Psoas muscle (tissue), 8 donors: ENCODE results near the gene USP20. TPM values are rescaled to one million over a fixed set of nuclear protein-coding genes. Genes with fewer than 3 reads are reported as not detected.

Experiments used
- ATAC-seq, 4 donors: fragments of 200-7000 bp; cut with Tn5 transposase; one replicate each; pipeline ENCODE4 v1.9.1; 2020; ENCODE audit warnings: moderate library complexity in 3 of 4, mild to moderate bottlenecking in 2 of 4
- DNase-seq, 2 donors: peaks; one replicate each; pipeline ENCODE4 v3.0.0-alpha.2; 2020
- H3K27ac ChIP-seq: fragments of 200-600 bp; one replicate; pipeline ENCODE4 v1.8.0; 2022
- H3K27me3 ChIP-seq, 3 donors: fragments of 200-600 bp in 1 of 3; one replicate each; pipeline versions ENCODE4 v1.6.1 to v1.8.0; 2013 to 2022; ENCODE audit warnings: low read length in 2 of 3, mild to moderate bottlenecking in 2 of 3, moderate library complexity in 1 of 3; ENCODE audit not compliant: insufficient read depth in 3 of 3
- H3K36me3 ChIP-seq, 2 donors: fragments of 200-600 bp in 1 of 2; one replicate each; pipeline versions ENCODE4 v1.6.1 to v1.8.0; 2013 to 2022; ENCODE audit warnings: low read depth in 1 of 2, mild to moderate bottlenecking in 1 of 2, moderate library complexity in 1 of 2; ENCODE audit not compliant: insufficient read depth in 1 of 2
- H3K4me1 ChIP-seq: fragments of 200-600 bp; one replicate; pipeline ENCODE4 v1.8.0; 2022
- H3K4me3 ChIP-seq: fragments of 200-600 bp; one replicate; pipeline ENCODE4 v1.8.0; 2022; ENCODE audit warnings: mild to moderate bottlenecking
- H3K9me3 ChIP-seq: fragments of 200-600 bp; one replicate; pipeline ENCODE4 v1.8.0; 2022
- WGBS, 3 donors: extraction: QIAGEN DNeasy Blood & Tissue Kit; methylation state at CpG; one replicate each; pipeline versions ENCODE4 v1.1.6 to v1.1.7; 2013; 5-methylcytosine and 5-hydroxymethylcytosine counted together
- intact Hi-C, 2 donors: fragments of 100-400 bp; cut with DNase I; formaldehyde crosslinking; loops; one replicate each; pipeline versions ENCODE4 v1.11.0 to v1.14.2; 2022
- polyA plus RNA-seq, 3 donors: library from polyadenylated mRNA; stranded (reverse); fragments of 200-250 nt; gene quantifications; one replicate each; pipeline ENCODE4 v1.2.3, GENCODE V29; 2013
- total RNA-seq, 4 donors: library from RNA; stranded (reverse); fragmentation: NEBNext Ultra II Directional in 2 of 4; extraction: Animal tissue kit (Norgen Biotek cat#: 25700) in 2 of 4; gene quantifications; one replicate each; pipeline versions ENCODE4 v1.2.1 to v1.2.4, GENCODE V29; 2021 to 2023
- TF ChIP-seq, protein P1 (sequence below): fragments of 200-600 bp; IDR thresholded peaks from one replicate; pipeline ENCODE4 v1.8.0; 2022; ENCODE audit warnings: antibody characterized with exemption
- donor health status: healthy with polysubstance abuse.
- donor health status: DM: no; HTN: no; CAD: no; lungs with moderate emphysema.
- donor health status: Bipolar disorder and iron deficiency.
- donor health status: healthy.
- donor health status: DM: yes; HTN: yes; CAD: no.
- donor health status: DM: no; HTN: no; CAD: no.
- donor health status: DM: no; HTN: no; CAD: no.
- donor health status: DM: yes; HTN: yes; CAD: no.

The USP20 gene
- total and polyA plus RNA-seq, 7 donors: 9.5 to 18.4 (median 15.2) TPM

- no peaks in the 10 kb centered on the region for H3K9me3 ChIP-seq
- H3K36me3 ChIP-seq: peaks cover 0 to 60% of the 10 kb centered on the region in 2 donors
- no peak overlapping the region for H3K27ac ChIP-seq
- no peaks in the 10 kb centered on the region for H3K4me1 ChIP-seq
- no peaks in the 10 kb centered on the region for H3K27me3 ChIP-seq
- intact Hi-C loops: no loop called here
- TF ChIP-seq, protein P1, sequence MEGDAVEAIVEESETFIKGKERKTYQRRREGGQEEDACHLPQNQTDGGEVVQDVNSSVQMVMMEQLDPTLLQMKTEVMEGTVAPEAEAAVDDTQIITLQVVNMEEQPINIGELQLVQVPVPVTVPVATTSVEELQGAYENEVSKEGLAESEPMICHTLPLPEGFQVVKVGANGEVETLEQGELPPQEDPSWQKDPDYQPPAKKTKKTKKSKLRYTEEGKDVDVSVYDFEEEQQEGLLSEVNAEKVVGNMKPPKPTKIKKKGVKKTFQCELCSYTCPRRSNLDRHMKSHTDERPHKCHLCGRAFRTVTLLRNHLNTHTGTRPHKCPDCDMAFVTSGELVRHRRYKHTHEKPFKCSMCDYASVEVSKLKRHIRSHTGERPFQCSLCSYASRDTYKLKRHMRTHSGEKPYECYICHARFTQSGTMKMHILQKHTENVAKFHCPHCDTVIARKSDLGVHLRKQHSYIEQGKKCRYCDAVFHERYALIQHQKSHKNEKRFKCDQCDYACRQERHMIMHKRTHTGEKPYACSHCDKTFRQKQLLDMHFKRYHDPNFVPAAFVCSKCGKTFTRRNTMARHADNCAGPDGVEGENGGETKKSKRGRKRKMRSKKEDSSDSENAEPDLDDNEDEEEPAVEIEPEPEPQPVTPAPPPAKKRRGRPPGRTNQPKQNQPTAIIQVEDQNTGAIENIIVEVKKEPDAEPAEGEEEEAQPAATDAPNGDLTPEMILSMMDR: no peak
- ATAC-seq (no peak), DNase-seq (no peak)
- whole genome bisulfite sequencing, 3 donors: 81 to 87% (median 82%) methylated on average over 9 of the region's 9 CpGs
- no peak overlapping the region for H3K4me3 ChIP-seq
Measured at GRCh38 chr9:129909851-129910250, 74.6 kb downstream of the USP20 start.

DNA sequence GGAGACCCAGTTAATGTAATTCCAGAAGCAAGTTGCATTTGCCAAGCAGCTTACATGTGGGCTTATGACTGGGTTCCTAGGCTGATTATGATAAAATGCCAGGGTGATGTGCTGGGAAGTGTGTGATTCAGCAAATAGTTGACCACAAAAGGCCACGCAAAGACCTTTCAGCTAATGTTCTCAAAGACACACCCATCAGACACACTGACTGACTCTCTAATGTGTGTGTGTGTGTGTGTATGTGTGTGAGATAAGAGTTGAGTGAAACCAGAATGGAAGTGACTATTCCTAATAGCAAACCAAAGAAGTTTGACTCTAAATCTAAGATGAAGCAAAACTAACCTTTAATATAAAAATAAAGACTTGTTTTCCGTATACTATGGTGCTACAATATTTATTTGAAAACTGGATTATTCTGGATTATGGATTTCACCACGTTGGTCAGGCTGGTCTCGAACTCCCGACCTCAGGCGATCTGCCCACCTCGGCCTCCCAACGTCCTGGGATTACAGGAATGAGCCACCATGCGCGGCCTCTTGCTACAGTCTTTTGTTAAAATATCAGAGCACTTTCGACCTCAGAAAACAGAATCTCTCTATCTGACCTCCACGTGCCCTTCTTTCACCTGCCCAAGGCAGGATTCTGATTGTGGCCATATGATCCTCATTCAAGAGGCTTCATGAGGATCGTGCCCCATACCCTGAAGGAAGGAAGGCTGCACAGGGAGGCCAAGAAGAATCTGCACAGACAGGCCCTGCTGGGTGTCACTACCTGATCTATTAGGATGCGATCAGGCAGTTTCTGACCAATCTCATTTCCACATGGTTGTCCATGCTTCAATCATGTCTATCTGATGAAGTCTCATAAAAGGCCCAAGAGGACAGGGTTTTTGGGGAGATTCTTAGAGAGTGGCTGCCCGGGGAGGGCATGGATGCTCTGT, 75.6 kb downstream of the USP20 start:
- no peaks in the 10 kb centered on the region for H3K27me3 ChIP-seq
- H3K36me3 ChIP-seq: peaks cover 0 to 52% of the 10 kb centered on the region in 2 donors
- no peaks in the 10 kb centered on the region for H3K4me1 ChIP-seq
- H3K4me3 ChIP-seq: no peak overlapping the region
- DNase-seq (no peak), ATAC-seq (no peak)
- intact Hi-C loops: no loop called here
- H3K27ac ChIP-seq: no peak overlapping the region
- H3K9me3 ChIP-seq: no peaks in the 10 kb centered on the region
- WGBS, 3 donors: 85 to 92% (median 87%) methylated on average over 15 of the region's 15 CpGs
- TF ChIP-seq, protein P1: no peak

GRCh38 chr9:129914051-129914450, 78.8 kb downstream of the USP20 start:
- TF ChIP-seq, protein P1: no peak
- peaks cover 0 to 29% of the 10 kb centered on the region in 2 donors for H3K36me3 ChIP-seq
- H3K9me3 ChIP-seq: no peaks in the 10 kb centered on the region
- WGBS, 3 donors: 96 to 98% (median 98%) methylated on average over 5 of the region's 5 CpGs
- H3K4me1 ChIP-seq: no peaks in the 10 kb centered on the region
- intact Hi-C loops: no loop called here
- DNase-seq: no peak
- ATAC-seq: no peak
- no peaks in the 10 kb centered on the region for H3K27me3 ChIP-seq
- no peak overlapping the region for H3K27ac ChIP-seq
- no peak overlapping the region for H3K4me3 ChIP-seq

- Histone ChIP-seq H3K27me3 (no peaks in the 10 kb centered on the region), H3K9me3 (no peaks in the 10 kb centered on the region), H3K36me3 (peaks cover 0 to 26% of the 10 kb centered on the region in 2 donors), H3K27ac (no peak overlapping the region), H3K4me1 (no peaks in the 10 kb centered on the region), H3K4me3 (no peak overlapping the region)
- WGBS, 3 donors: 93 to 94% (median 94%) methylated on average over 7 of the region's 7 CpGs
- TF ChIP-seq, protein P1: no peak
- ATAC-seq: no peak
- DNase-seq: no peak
- intact Hi-C loops: no loop called here
Measured at GRCh38 chr9:129916707-129917106, 81.4 kb downstream of the USP20 start.
